ENCODE measurements around the gene LAMA3.
"Not testable (repeated sequence)": the region's sequence is repeated elsewhere in the genome, so short reads cannot be mapped to it uniquely, and the experiment has no call there.

LAMA3 gene

GRCh38 chr18:23704806-23705205 lies 15.6 kb downstream of the LAMA3 start:
- DNase-seq, result no peak

- DNase-seq, result no peak
Measured at GRCh38 chr18:23706971-23707640, 17.9 kb downstream of the LAMA3 start.

GRCh38 chr18:23710068-23710527 lies 20.8 kb downstream of the LAMA3 start:
- no peak for DNase-seq

- no peak for DNase-seq
Measured at GRCh38 chr18:23710946-23711345, 21.7 kb downstream of the LAMA3 start.

GRCh38 chr18:23711426-23711825 lies 22.2 kb downstream of the LAMA3 start:
- DNase-seq, result no peak

GRCh38 chr18:23712445-23712844 lies 23.2 kb downstream of the LAMA3 start:
- no peak for DNase-seq

- DNase-seq, result peak in 2 of 3 donors; percentile 20 to 38
Measured at GRCh38 chr18:23714576-23714975, 25.3 kb downstream of the LAMA3 start.

GRCh38 chr18:23716079-23716478 lies 26.8 kb downstream of the LAMA3 start:
- DNase-seq, result not testable (repeated sequence)

GRCh38 chr18:23716516-23716915 lies 27.3 kb downstream of the LAMA3 start:
- DNase-seq, result peak; percentile 43 to 48 (median 44)

- DNase-seq, result no peak
Measured at GRCh38 chr18:23716966-23717365, 27.7 kb downstream of the LAMA3 start.

GRCh38 chr18:23718243-23718720 lies 29.0 kb downstream of the LAMA3 start:
- DNase-seq, result no peak

GRCh38 chr18:23718731-23719130 lies 29.5 kb downstream of the LAMA3 start:
- DNase-seq, result no peak

GRCh38 chr18:23719634-23720201 lies 30.5 kb downstream of the LAMA3 start:
- DNase-seq, result peak; percentile 52 to 55 (median 52)

- no peak for DNase-seq
Measured at GRCh38 chr18:23721696-23722480, 32.6 kb downstream of the LAMA3 start.

GRCh38 chr18:23722646-23723045 lies 33.4 kb downstream of the LAMA3 start:
- DNase-seq, result no peak

GRCh38 chr18:23723121-23723520 lies 33.9 kb downstream of the LAMA3 start:
- DNase-seq, result no peak

GRCh38 chr18:23724681-23725080 lies 35.4 kb downstream of the LAMA3 start:
- no peak for DNase-seq

- no peak for DNase-seq
Measured at GRCh38 chr18:23725351-23725750, 36.1 kb downstream of the LAMA3 start.

GRCh38 chr18:23725827-23726661 lies 36.8 kb downstream of the LAMA3 start:
- DNase-seq, result no peak

GRCh38 chr18:23727707-23728493 lies 38.6 kb downstream of the LAMA3 start:
- DNase-seq, result no peak

- DNase-seq, result no peak
Measured at GRCh38 chr18:23730857-23731256, 41.6 kb downstream of the LAMA3 start.

- DNase-seq, result no peak
Measured at GRCh38 chr18:23731861-23732260, 42.6 kb downstream of the LAMA3 start.

Measured in suppressor macrophage treated with lipopolysaccharide for 1 hour (primary cell).